ENCODE measurements around the gene TRPC4. TPM values are rescaled to one million over a fixed set of nuclear protein-coding genes. Genes with fewer than 3 reads are reported as not detected.
"Not testable (repeated sequence)": the region's sequence is repeated elsewhere in the genome, so short reads cannot be mapped to it uniquely, and the experiment has no call there.

The TRPC4 gene
- total RNA-seq, 1 donor from 2014 or later: 3.0 TPM

- H3K4me3 Mint-ChIP-seq (ENCODE audit: unreplicated experiment): peak overlapping the region; percentile 84
- no peaks in the 10 kb centered on the region for H3K27me3 Mint-ChIP-seq (ENCODE audit: low read depth)
- DNase-seq (ENCODE audit: low spot score): no peak
- no peak for TF ChIP-seq CTCF (IDR thresholded peaks at IDR 0.05)
- peaks cover 30% of the 10 kb centered on the region for H3K36me3 Mint-ChIP-seq (ENCODE audit: low read depth)
- peaks cover 71% of the 10 kb centered on the region for H3K4me1 Mint-ChIP-seq (ENCODE audit: low read depth)
- H3K27ac Mint-ChIP-seq (ENCODE audit: unreplicated experiment): peak overlapping the region; percentile 91
- H3K9me3 Mint-ChIP-seq (ENCODE audit: low read depth): no peaks in the 10 kb centered on the region
These were observed 272.8 kb downstream of the TRPC4 start for GRCh38 chr13:37596805-37597204.

GRCh38 chr13:37595162-37595561, 274.4 kb downstream of the TRPC4 start:
- Mint-ChIP-seq H3K4me3 (ENCODE audit: unreplicated experiment) (peak overlapping the region; percentile 84), H3K27ac (ENCODE audit: unreplicated experiment) (peak overlapping the region; percentile 82), H3K4me1 (ENCODE audit: low read depth) (peaks cover 66% of the 10 kb centered on the region), H3K27me3 (ENCODE audit: low read depth) (no peaks in the 10 kb centered on the region), H3K9me3 (ENCODE audit: low read depth) (no peaks in the 10 kb centered on the region), H3K36me3 (ENCODE audit: low read depth) (peaks cover 37% of the 10 kb centered on the region)
- TF ChIP-seq CTCF (IDR thresholded peaks at IDR 0.05): no peak
- DNase-seq (ENCODE audit: low spot score): no peak

GRCh38 chr13:37594550-37594949, 275.0 kb downstream of the TRPC4 start:
- DNase-seq (ENCODE audit: low spot score): no peak
- Mint-ChIP-seq H3K9me3 (ENCODE audit: low read depth) (no peaks in the 10 kb centered on the region), H3K36me3 (ENCODE audit: low read depth) (peaks cover 39% of the 10 kb centered on the region), H3K4me3 (ENCODE audit: unreplicated experiment) (peak overlapping the region; percentile 84), H3K27ac (ENCODE audit: unreplicated experiment) (peak overlapping the region; percentile 82), H3K4me1 (ENCODE audit: low read depth) (peaks cover 65% of the 10 kb centered on the region), H3K27me3 (ENCODE audit: low read depth) (no peaks in the 10 kb centered on the region)
- TF ChIP-seq CTCF (IDR thresholded peaks at IDR 0.05): peak; percentile 8

- DNase-seq (ENCODE audit: low spot score): not testable (repeated sequence)
These were observed 280.2 kb downstream of the TRPC4 start for GRCh38 chr13:37589381-37589780.

GRCh38 chr13:37587236-37587635, 282.3 kb downstream of the TRPC4 start:
- Mint-ChIP-seq H3K4me1 (ENCODE audit: low read depth) (peaks cover 76% of the 10 kb centered on the region), H3K27ac (ENCODE audit: unreplicated experiment) (peak overlapping the region; percentile 70), H3K27me3 (ENCODE audit: low read depth) (no peaks in the 10 kb centered on the region), H3K4me3 (ENCODE audit: unreplicated experiment) (no peak overlapping the region), H3K36me3 (ENCODE audit: low read depth) (peaks cover 68% of the 10 kb centered on the region), H3K9me3 (ENCODE audit: low read depth) (no peaks in the 10 kb centered on the region)
- TF ChIP-seq CTCF (IDR thresholded peaks at IDR 0.05): no peak
- no peak for DNase-seq (ENCODE audit: low spot score)

More at GRCh38 chr13:37589381-37589780, 280.2 kb downstream of the TRPC4 start:
- H3K4me3 Mint-ChIP-seq (ENCODE audit: unreplicated experiment); H3K9me3 Mint-ChIP-seq (ENCODE audit: low read depth); H3K27me3 Mint-ChIP-seq (ENCODE audit: low read depth): not testable (repeated sequence)
- Mint-ChIP-seq H3K27ac (ENCODE audit: unreplicated experiment) (peak overlapping the region; percentile 67), H3K4me1 (ENCODE audit: low read depth) (peaks cover 75% of the 10 kb centered on the region), H3K36me3 (ENCODE audit: low read depth) (peaks cover 54% of the 10 kb centered on the region)

All from chondrocyte (in vitro differentiated cells).